H1 (cell line): Measurements from ENCODE around the gene FBN2. TPM values are rescaled to one million over a fixed set of nuclear protein-coding genes. Genes with fewer than 3 reads are reported as not detected.

Source experiments
- SIN3A ChIP-seq, 2 experiments: IDR thresholded peaks in 1 of 2; conservative IDR thresholded peaks in 1 of 2; 2 replicates each; pipeline ENCODE4 v1.6.1; 2011 to 2012; ENCODE audit warnings: low read length in 2 of 2, improper control_type of control experiment in 1 of 2, low read depth in 1 of 2, mild to moderate bottlenecking in 1 of 2
- TBP ChIP-seq: IDR thresholded peaks from 2 replicates; pipeline ENCODE4 v1.6.1; 2011; ENCODE audit warnings: low read depth, low read length, improper control_type of control experiment
- TCF12 ChIP-seq: IDR thresholded peaks from 2 replicates; pipeline ENCODE4 v1.6.1; 2011; ENCODE audit warnings: low read depth, mild to moderate bottlenecking, low read length
- polyA plus RNA-seq, 7 experiments: library from polyadenylated mRNA; depleted of rRNA in 3 of 7; stranded (reverse) in 5 of 7; unstranded in 2 of 7; fragments of >200 nt in 5 of 7; fragments of 200-250 nt in 2 of 7; gene quantifications; 1 replicate in 5 of 7; 2 replicates in 1 of 7; 4 replicates in 1 of 7; pipeline versions ENCODE4 v1.2.1 to v1.2.3, GENCODE V29; 2011 to 2013; ENCODE audit warnings: missing spikeins in 2 of 7, mixed read lengths in 2 of 7
- total RNA-seq: library from RNA; stranded (reverse); fragmentation: NEBNext Ultra II Directional; extraction: Animal tissue kit (Norgen Biotek cat#: 25700); gene quantifications from 2 replicates; pipeline ENCODE4 v1.2.1, GENCODE V29; 2021
- TF ChIP-seq, protein P1 (sequence below): IDR thresholded peaks from 2 replicates; pipeline ENCODE4 v1.6.1; 2012; ENCODE audit warnings: low read length, inconsistent platforms

The FBN2 gene
- total and polyA plus RNA-seq, 2 of the 8 experiments (the other 6 are each of a cell fraction or from before 2014, with no cell fraction given) = 14.1 to 16.3 TPM

DNA sequence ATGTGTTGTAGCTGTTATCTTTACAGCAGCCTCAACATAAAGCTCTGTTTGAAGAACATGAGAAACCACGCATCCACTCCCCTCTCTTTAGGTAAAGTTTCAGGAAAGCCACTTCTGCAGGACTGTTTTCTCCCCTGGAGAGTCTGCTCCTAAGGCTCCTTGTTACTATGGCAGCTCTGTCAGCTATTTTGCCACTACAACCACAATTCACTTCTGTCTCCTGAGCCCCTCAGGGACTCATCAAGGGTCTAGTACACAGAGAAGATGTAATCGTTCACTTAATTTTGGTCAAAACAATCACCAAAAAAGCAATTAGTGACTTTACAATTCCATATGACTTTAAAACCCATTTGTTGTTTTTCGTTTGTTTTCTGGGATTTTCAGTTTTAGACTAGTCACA is 157.7 kb downstream of the FBN2 start (continued):
- no peak for TF ChIP-seq TCF12
- no peak for TF ChIP-seq SIN3A (conservative IDR thresholded peaks at IDR 0.05 in 1 of 2, IDR thresholded peaks at IDR 0.05 in 1 of 2; ENCODE audit: low read depth in 1 of 2, low read length in 2 of 2)
- TF ChIP-seq, protein P1, sequence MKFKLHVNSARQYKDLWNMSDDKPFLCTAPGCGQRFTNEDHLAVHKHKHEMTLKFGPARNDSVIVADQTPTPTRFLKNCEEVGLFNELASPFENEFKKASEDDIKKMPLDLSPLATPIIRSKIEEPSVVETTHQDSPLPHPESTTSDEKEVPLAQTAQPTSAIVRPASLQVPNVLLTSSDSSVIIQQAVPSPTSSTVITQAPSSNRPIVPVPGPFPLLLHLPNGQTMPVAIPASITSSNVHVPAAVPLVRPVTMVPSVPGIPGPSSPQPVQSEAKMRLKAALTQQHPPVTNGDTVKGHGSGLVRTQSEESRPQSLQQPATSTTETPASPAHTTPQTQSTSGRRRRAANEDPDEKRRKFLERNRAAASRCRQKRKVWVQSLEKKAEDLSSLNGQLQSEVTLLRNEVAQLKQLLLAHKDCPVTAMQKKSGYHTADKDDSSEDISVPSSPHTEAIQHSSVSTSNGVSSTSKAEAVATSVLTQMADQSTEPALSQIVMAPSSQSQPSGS = no peak
- TF ChIP-seq TBP = no peak
